ENCODE measurements around the gene TDRD10. TPM values are rescaled to one million over a fixed set of nuclear protein-coding genes. Genes with fewer than 3 reads are reported as not detected.

The TDRD10 gene
- total and polyA plus RNA-seq, 2 donors (not counting 1 experiment from before 2014, with no cell fraction given): 0.06 TPM; not detected in 1

GRCh38 chr1:154463512-154463990 lies 38.5 kb upstream of the TDRD10 start:
- no peak overlapping the region for H3K27ac ChIP-seq (ENCODE audit: low read length in 2 of 2)
- no peak for ATAC-seq (ENCODE audit: low read depth)
- Mint-ChIP-seq H3K4me1 (peaks cover 13% of the 10 kb centered on the region), H3K27ac (no peak overlapping the region), H3K27me3 (no peaks in the 10 kb centered on the region), H3K9me3 (ENCODE audit: insufficient read depth) (no peaks in the 10 kb centered on the region), H3K4me3 (no peak overlapping the region)
- no peak overlapping the region for H2AFZ ChIP-seq (ENCODE audit: insufficient read depth, low read depth, low read length, poor library complexity, severe bottlenecking)
- H3K36me3 ChIP-seq (replicated peaks in 1 of 2; ENCODE audit: control extremely low read depth in 1 of 2, control insufficient read depth in 1 of 2, extremely low read depth in 1 of 2, insufficient read depth in 2 of 2, low read length in 1 of 2): no peaks in the 10 kb centered on the region
- no peak for TF ChIP-seq EZH2 (IDR thresholded peaks at IDR 0.05; ENCODE audit: borderline replicate concordance, insufficient read depth, low read depth, low read length, poor library complexity, severe bottlenecking)
- TF ChIP-seq CTCF (IDR thresholded peaks at IDR 0.05): no peak
- H3K9ac ChIP-seq (ENCODE audit: low read length): no peak overlapping the region
- H3K27me3 ChIP-seq (replicated peaks in 1 of 4; ENCODE audit: control extremely low read depth in 1 of 4, control insufficient read depth in 3 of 4, insufficient read depth in 4 of 4, low read length in 3 of 4): no peaks in the 10 kb centered on the region
- H3K4me2 ChIP-seq (replicated peaks; ENCODE audit: low read depth, low read length, poor library complexity, severe bottlenecking): no peak overlapping the region
- intact Hi-C loops (cut with micrococcal nuclease): no loop called here
- ChIA-PET POLR2A (no interaction called here), CTCF (interaction anchor here (0.6 to 2.0 kb wide), 3 partner anchors 16 to 1761 kb away, joined by 3 to 4 read pairs (median 3); no protein-coding TSS in a partner anchor)
- no peak overlapping the region for H3K4me3 ChIP-seq (ENCODE audit: control extremely low read depth in 1 of 5, extremely low read depth in 1 of 5, insufficient read depth in 1 of 5, low read depth in 2 of 5, low read length in 4 of 5)
- no peaks in the 10 kb centered on the region for H4K20me1 ChIP-seq (ENCODE audit: control insufficient read depth, insufficient read depth, low read length, poor library complexity, severe bottlenecking)
- DNase-seq: no peak
- WGBS (ENCODE audit: insufficient coverage): 48% methylated on average over 4 of the region's 4 CpGs
- peaks cover 0 to 5% of the 10 kb centered on the region in 2 donors for H3K4me1 ChIP-seq (ENCODE audit: control insufficient read depth in 2 of 2, insufficient read depth in 2 of 2, low read length in 2 of 2)
- no peaks in the 10 kb centered on the region for H3K9me3 ChIP-seq (ENCODE audit: control extremely low read depth in 1 of 3, control insufficient read depth in 2 of 3, insufficient read depth in 1 of 3, low read length in 2 of 3)
- no peaks in the 10 kb centered on the region for H3K79me2 ChIP-seq (ENCODE audit: control insufficient read depth, insufficient read depth, low read length)

- intact Hi-C loops (cut with micrococcal nuclease): no loop called here
- Mint-ChIP-seq H3K9me3 (ENCODE audit: insufficient read depth) (no peaks in the 10 kb centered on the region), H3K27me3 (no peaks in the 10 kb centered on the region), H3K4me1 (peaks cover 13% of the 10 kb centered on the region), H3K4me3 (no peak overlapping the region), H3K27ac (no peak overlapping the region)
- Histone ChIP-seq H2AFZ (ENCODE audit: insufficient read depth, low read depth, low read length, poor library complexity, severe bottlenecking) (no peak overlapping the region), H3K4me1 (ENCODE audit: control insufficient read depth in 2 of 2, insufficient read depth in 2 of 2, low read length in 2 of 2) (peaks cover 0 to 5% of the 10 kb centered on the region in 2 donors), H3K36me3 (replicated peaks in 1 of 2; ENCODE audit: control extremely low read depth in 1 of 2, control insufficient read depth in 1 of 2, extremely low read depth in 1 of 2, insufficient read depth in 2 of 2, low read length in 1 of 2) (no peaks in the 10 kb centered on the region), H3K27ac (ENCODE audit: low read length in 2 of 2) (no peak overlapping the region), H3K79me2 (ENCODE audit: control insufficient read depth, insufficient read depth, low read length) (no peaks in the 10 kb centered on the region), H4K20me1 (ENCODE audit: control insufficient read depth, insufficient read depth, low read length, poor library complexity, severe bottlenecking) (no peaks in the 10 kb centered on the region), H3K4me3 (ENCODE audit: control extremely low read depth in 1 of 5, extremely low read depth in 1 of 5, insufficient read depth in 1 of 5, low read depth in 2 of 5, low read length in 4 of 5) (no peak overlapping the region), H3K9ac (ENCODE audit: low read length) (no peak overlapping the region), H3K27me3 (replicated peaks in 1 of 4; ENCODE audit: control extremely low read depth in 1 of 4, control insufficient read depth in 3 of 4, insufficient read depth in 4 of 4, low read length in 3 of 4) (no peaks in the 10 kb centered on the region), H3K9me3 (ENCODE audit: control extremely low read depth in 1 of 3, control insufficient read depth in 2 of 3, insufficient read depth in 1 of 3, low read length in 2 of 3) (no peaks in the 10 kb centered on the region), H3K4me2 (replicated peaks; ENCODE audit: low read depth, low read length, poor library complexity, severe bottlenecking) (no peak overlapping the region)
- WGBS (ENCODE audit: insufficient coverage): 100% methylated on average over 4 of the region's 8 CpGs
- DNase-seq: no peak
- ChIA-PET CTCF (interaction anchor here (0.5 to 2.7 kb wide), 4 partner anchors 14 to 293 kb away, joined by 3 to 7 read pairs (median 3); no protein-coding TSS in a partner anchor), POLR2A (no interaction called here)
- no peak for ATAC-seq (ENCODE audit: low read depth)
- no peak for TF ChIP-seq CTCF (IDR thresholded peaks at IDR 0.05)
- TF ChIP-seq EZH2 (IDR thresholded peaks at IDR 0.05; ENCODE audit: borderline replicate concordance, insufficient read depth, low read depth, low read length, poor library complexity, severe bottlenecking): no peak
These were observed 36.3 kb upstream of the TDRD10 start for GRCh38 chr1:154465621-154466195.

Data from B cell (primary cell).